ENCODE results near the gene FBN1.

- TF ChIP-seq, protein P1, sequence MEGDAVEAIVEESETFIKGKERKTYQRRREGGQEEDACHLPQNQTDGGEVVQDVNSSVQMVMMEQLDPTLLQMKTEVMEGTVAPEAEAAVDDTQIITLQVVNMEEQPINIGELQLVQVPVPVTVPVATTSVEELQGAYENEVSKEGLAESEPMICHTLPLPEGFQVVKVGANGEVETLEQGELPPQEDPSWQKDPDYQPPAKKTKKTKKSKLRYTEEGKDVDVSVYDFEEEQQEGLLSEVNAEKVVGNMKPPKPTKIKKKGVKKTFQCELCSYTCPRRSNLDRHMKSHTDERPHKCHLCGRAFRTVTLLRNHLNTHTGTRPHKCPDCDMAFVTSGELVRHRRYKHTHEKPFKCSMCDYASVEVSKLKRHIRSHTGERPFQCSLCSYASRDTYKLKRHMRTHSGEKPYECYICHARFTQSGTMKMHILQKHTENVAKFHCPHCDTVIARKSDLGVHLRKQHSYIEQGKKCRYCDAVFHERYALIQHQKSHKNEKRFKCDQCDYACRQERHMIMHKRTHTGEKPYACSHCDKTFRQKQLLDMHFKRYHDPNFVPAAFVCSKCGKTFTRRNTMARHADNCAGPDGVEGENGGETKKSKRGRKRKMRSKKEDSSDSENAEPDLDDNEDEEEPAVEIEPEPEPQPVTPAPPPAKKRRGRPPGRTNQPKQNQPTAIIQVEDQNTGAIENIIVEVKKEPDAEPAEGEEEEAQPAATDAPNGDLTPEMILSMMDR (conservative IDR thresholded peaks at IDR 0.05; ENCODE audit: low read depth, low read length), result no peak
- no peak for TF ChIP-seq EZH2 (IDR thresholded peaks at IDR 0.05; ENCODE audit: low read length, unreplicated experiment)
- TF ChIP-seq EZH2phosphoT487 (IDR thresholded peaks at IDR 0.05; ENCODE audit: borderline replicate concordance, low read length), result no peak
Observed at GRCh38 chr15:48607846-48608245, 37.7 kb downstream of the FBN1 start.
